ENCODE data around the gene CKAP2L.

CKAP2L gene

GRCh38 chr2:112794131-112794733 lies 29.8 kb upstream of the CKAP2L start:
- H3K4me3 ChIP-seq (ENCODE audit: low read length), result no peak overlapping the region
- no peaks in the 10 kb centered on the region for H3K27me3 ChIP-seq (ENCODE audit: control insufficient read depth, low read length)
- H3K27ac ChIP-seq (ENCODE audit: low read depth, low read length), result peak overlapping the region; percentile 28; the same call in 1 of the 2 replicates
- TF ChIP-seq CTCF (IDR thresholded peaks at IDR 0.05; ENCODE audit: low read depth, low read length, poor library complexity, severe bottlenecking) (no peak), EZH2phosphoT487 (IDR thresholded peaks at IDR 0.05; ENCODE audit: borderline replicate concordance, low read length) (no peak)
- H3F3A ChIP-seq (ENCODE audit: control insufficient read depth, insufficient read depth), result no peaks in the 10 kb centered on the region
- no peaks in the 10 kb centered on the region for H3K79me2 ChIP-seq (ENCODE audit: control insufficient read depth, low read length)
- no peaks in the 10 kb centered on the region for H3K9me3 ChIP-seq (ENCODE audit: control insufficient read depth, insufficient read depth, low read length)
- no peaks in the 10 kb centered on the region for H3K9me2 ChIP-seq (replicated peaks; ENCODE audit: control insufficient read depth, low read length)
- H3K4me2 ChIP-seq (ENCODE audit: low read length), result peak overlapping the region; percentile 44
- no peaks in the 10 kb centered on the region for H3K36me3 ChIP-seq (ENCODE audit: control insufficient read depth, low read length)
- H4K20me1 ChIP-seq (ENCODE audit: control insufficient read depth, insufficient read depth, low read depth, low read length), result no peaks in the 10 kb centered on the region
- H3K4me1 ChIP-seq (ENCODE audit: control insufficient read depth, low read length), result peaks cover 20% of the 10 kb centered on the region

GRCh38 chr2:112793449-112793978 lies 29.1 kb upstream of the CKAP2L start:
- Histone ChIP-seq H3K9me2 (replicated peaks; ENCODE audit: control insufficient read depth, low read length) (no peaks in the 10 kb centered on the region), H3K79me2 (ENCODE audit: control insufficient read depth, low read length) (no peaks in the 10 kb centered on the region), H3K9me3 (ENCODE audit: control insufficient read depth, insufficient read depth, low read length) (no peaks in the 10 kb centered on the region), H3K36me3 (ENCODE audit: control insufficient read depth, low read length) (no peaks in the 10 kb centered on the region), H3K27ac (ENCODE audit: low read depth, low read length) (peak overlapping the region; percentile 28; the same call in 1 of the 2 replicates), H3K4me1 (ENCODE audit: control insufficient read depth, low read length) (peaks cover 20% of the 10 kb centered on the region), H3K4me3 (ENCODE audit: low read length) (no peak overlapping the region), H4K20me1 (ENCODE audit: control insufficient read depth, insufficient read depth, low read depth, low read length) (no peaks in the 10 kb centered on the region), H3K4me2 (ENCODE audit: low read length) (peak overlapping the region; percentile 44; the same call in 1 of the 2 replicates), H3F3A (ENCODE audit: control insufficient read depth, insufficient read depth) (no peaks in the 10 kb centered on the region), H3K27me3 (ENCODE audit: control insufficient read depth, low read length) (no peaks in the 10 kb centered on the region)
- no peak for TF ChIP-seq CTCF (IDR thresholded peaks at IDR 0.05; ENCODE audit: low read depth, low read length, poor library complexity, severe bottlenecking)
- no peak for TF ChIP-seq EZH2phosphoT487 (IDR thresholded peaks at IDR 0.05; ENCODE audit: borderline replicate concordance, low read length)

GRCh38 chr2:112792419-112792818 lies 28.0 kb upstream of the CKAP2L start:
- no peak overlapping the region for H3K4me2 ChIP-seq (ENCODE audit: low read length)
- no peak for TF ChIP-seq EZH2phosphoT487 (IDR thresholded peaks at IDR 0.05; ENCODE audit: borderline replicate concordance, low read length)
- TF ChIP-seq CTCF (IDR thresholded peaks at IDR 0.05; ENCODE audit: low read depth, low read length, poor library complexity, severe bottlenecking), result no peak

More at GRCh38 chr2:112792419-112792818, 28.0 kb upstream of the CKAP2L start:
- Histone ChIP-seq H3K9me2 (replicated peaks; ENCODE audit: control insufficient read depth, low read length) (no peaks in the 10 kb centered on the region), H3K27ac (ENCODE audit: low read depth, low read length) (no peak overlapping the region), H3K9me3 (ENCODE audit: control insufficient read depth, insufficient read depth, low read length) (no peaks in the 10 kb centered on the region), H3K4me1 (ENCODE audit: control insufficient read depth, low read length) (peaks cover 20% of the 10 kb centered on the region), H4K20me1 (ENCODE audit: control insufficient read depth, insufficient read depth, low read depth, low read length) (no peaks in the 10 kb centered on the region), H3K27me3 (ENCODE audit: control insufficient read depth, low read length) (no peaks in the 10 kb centered on the region), H3K4me3 (ENCODE audit: low read length) (no peak overlapping the region), H3F3A (ENCODE audit: control insufficient read depth, insufficient read depth) (no peaks in the 10 kb centered on the region), H3K79me2 (ENCODE audit: control insufficient read depth, low read length) (no peaks in the 10 kb centered on the region), H3K36me3 (ENCODE audit: control insufficient read depth, low read length) (no peaks in the 10 kb centered on the region)

Measured in DOHH2 (cell line).